GM19468 (cell line): ENCODE data around the gene RNF213.

Experiments
- ATAC-seq: cut with Tn5 transposase; IDR thresholded peaks from one replicate; pipeline ENCODE4 v1.9.1; 2021; ENCODE audit warnings: mild to moderate bottlenecking, moderate library complexity, moderate number of reproducible peaks; ENCODE audit not compliant: unreplicated experiment; ENCODE audit errors: extremely low read depth

RNF213 gene

DNA sequence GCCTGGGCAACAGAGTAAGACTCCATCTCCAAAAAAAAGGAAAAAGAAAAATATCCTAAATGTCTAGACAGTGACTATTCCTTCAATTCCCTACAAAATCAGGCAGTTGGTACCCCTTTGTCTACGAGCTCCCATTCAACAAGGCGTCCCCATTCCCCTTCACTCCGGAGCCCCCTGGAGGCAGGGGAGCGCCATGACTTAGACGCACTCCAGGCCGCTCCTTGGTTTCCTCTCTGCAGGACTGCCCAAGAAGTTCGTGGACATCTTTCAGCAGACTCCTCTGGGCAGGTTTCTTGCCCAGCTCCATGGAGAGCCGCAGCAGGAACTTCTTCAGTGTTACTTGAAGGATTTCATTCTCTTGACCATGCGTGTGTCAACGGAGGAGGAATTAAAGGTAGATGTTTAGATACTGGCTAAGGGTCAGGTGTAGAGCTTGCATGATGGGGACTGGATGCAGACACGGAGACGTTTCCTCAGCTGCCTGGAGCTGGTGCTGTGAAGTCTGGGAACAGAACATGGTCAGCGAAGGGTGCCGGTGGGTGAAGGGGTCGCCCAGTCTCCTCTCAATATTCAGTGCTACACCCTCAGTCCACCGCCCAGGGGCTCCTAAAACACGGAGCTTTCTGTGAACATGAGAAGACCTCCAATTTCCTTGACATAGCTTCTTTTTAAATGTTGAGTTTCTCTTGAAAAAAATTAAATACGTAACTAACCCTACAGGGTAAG is 101.0 kb downstream of the RNF213 start:
- no peak for ATAC-seq

- ATAC-seq = no peak
Observed at GRCh38 chr17:80362428-80363119, 101.9 kb downstream of the RNF213 start.

DNA sequence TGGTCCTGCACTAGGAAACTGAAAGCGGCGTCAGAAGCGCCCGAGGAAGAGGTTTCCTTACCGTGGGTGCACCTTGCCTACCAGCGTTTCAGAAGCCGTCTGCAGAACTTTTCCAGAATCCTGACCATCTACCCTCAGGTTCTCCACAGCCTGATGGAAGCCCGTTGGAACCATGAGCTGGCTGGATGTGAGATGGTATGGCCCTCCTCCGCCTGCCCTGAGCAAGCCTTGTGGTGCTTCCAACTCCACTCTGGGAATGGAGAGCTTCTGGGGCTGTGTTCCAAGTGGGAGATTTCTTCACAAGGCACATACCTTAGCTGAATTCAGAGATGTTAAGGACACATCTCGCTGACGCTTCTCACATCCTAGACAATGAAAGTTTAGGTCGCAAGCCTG is 102.5 kb downstream of the RNF213 start:
- no peak for ATAC-seq

DNA sequence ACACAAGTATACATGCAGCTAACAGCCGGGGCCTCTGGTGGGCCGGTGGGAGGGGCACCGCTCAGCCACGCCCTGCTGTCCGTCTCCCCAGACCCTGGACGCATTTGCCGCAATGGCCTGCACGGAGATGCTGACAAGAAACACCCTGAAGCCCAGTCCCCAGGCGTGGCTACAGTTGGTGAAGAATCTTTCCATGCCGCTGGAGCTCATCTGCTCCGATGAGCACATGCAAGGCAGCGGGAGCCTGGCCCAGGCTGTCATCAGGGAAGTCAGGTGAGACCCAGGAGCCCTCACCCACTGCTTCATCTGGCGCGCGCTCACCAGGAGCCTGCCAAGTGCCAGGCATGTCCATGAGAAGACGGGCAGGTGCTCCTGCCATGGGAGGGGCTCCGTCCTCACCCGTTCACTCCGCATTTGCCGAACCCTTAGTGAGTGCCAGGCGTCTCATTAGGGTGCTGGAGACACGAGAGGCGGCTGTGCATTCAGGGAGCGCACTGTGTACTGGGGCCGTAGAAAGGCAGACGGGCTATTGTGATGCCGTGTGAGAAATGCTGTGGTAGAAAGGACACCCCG is 103.0 kb downstream of the RNF213 start:
- ATAC-seq = no peak

- ATAC-seq = no peak
Observed at GRCh38 chr17:80364091-80364691, 103.5 kb downstream of the RNF213 start.

- ATAC-seq = no peak
Observed at GRCh38 chr17:80365001-80365965, 104.6 kb downstream of the RNF213 start.

DNA sequence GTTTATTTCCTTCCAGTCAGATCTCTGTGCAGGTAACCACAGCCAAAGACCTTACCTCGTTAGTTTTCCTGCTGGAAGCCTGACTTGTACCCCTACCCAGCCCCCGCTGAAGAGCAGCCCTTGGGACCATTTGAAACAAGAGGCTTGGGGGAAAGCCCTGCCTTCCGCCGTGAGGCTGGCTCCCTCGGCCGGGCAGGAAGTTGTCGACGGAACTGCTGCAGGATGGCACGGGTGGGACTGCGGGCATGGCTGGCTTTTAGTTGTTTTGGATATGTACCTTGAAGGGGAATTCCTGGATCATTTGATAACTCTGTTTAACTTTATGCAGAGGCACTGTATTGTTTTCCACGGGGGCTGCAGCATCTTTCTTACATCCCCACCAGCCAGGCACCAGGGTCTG is 105.3 kb downstream of the RNF213 start:
- no peak for ATAC-seq

- ATAC-seq = no peak
Observed at GRCh38 chr17:80367503-80367902, 106.9 kb downstream of the RNF213 start.

GRCh38 chr17:80371196-80371595 is 110.5 kb downstream of the RNF213 start:
- ATAC-seq = no peak

DNA sequence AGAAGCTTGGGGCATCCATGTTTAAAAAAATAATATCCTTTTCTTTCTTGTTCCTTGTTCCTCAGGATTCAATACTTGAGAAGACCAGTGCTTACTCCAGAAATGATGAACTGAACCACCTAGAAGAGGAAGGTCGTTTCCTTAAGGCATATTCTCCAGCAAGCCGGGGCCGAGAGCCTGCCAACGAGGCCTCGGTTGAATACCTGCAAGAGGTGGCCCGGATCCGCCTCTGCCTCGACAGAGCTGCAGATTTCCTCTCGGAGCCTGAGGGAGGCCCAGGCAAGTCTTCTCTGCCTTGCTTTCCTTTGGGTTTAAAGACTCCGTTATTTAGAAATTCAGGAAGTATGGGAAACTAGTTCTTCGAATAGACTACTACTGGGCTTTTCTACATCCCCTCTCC is 111.8 kb downstream of the RNF213 start:
- no peak for ATAC-seq

DNA sequence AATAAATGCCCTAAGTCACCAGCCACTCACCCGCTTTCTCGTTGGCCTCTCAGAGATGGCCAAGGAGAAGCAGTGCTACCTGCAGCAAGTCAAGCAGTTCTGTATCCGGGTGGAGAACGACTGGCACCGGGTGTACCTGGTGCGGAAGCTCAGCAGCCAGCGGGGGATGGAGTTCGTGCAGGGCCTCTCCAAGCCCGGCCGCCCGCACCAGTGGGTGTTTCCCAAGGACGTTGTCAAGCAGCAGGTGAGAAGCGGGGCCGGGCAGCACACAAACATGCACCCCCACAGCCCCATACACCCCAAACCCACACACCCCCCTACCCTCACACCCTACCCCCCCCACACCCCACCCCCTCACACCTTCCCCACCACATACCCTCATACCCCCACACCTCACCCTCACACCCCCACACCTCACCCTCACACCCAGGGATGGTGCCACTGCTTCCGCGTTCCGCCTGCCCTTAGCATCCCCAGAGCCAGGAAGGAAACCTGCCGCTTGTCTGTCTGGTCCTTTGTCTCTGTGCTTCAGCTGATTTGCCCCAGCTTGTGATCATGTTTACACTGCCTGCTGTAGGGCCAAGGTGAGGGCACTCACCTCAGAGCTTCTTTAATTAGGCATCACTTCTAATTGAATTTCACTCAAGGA is 112.4 kb downstream of the RNF213 start:
- no peak for ATAC-seq

DNA sequence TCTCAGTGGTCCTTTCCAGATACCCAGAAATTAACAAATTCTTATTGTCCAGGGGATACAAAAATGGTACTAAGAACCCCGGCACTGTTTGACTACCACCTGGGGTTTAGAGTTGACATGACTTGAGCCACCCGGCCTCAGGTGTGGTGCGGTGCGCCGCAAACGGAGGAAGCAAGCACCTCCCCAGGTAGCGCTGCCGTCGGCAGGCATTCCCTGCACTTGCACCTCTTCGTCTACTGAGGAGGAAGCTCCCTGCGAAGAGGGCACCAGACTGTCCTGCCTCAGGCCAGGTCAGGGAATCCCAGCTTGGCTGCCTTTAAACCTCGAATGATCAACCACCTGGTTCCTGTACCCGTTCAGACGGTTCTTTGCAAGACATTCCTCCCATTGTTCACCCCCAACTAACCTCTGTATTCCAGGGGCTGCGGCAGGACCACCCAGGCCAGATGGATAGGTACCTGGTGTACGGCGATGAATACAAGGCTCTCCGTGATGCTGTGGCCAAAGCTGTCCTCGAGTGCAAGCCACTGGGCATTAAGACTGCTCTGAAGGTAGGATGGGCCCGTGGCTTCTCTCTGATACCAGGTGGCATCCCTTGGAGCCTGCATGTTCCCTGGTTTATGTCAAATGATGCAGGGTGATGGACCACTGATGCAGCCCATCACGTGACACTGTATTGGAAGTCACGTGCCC is 113.5 kb downstream of the RNF213 start:
- ATAC-seq = no peak

DNA sequence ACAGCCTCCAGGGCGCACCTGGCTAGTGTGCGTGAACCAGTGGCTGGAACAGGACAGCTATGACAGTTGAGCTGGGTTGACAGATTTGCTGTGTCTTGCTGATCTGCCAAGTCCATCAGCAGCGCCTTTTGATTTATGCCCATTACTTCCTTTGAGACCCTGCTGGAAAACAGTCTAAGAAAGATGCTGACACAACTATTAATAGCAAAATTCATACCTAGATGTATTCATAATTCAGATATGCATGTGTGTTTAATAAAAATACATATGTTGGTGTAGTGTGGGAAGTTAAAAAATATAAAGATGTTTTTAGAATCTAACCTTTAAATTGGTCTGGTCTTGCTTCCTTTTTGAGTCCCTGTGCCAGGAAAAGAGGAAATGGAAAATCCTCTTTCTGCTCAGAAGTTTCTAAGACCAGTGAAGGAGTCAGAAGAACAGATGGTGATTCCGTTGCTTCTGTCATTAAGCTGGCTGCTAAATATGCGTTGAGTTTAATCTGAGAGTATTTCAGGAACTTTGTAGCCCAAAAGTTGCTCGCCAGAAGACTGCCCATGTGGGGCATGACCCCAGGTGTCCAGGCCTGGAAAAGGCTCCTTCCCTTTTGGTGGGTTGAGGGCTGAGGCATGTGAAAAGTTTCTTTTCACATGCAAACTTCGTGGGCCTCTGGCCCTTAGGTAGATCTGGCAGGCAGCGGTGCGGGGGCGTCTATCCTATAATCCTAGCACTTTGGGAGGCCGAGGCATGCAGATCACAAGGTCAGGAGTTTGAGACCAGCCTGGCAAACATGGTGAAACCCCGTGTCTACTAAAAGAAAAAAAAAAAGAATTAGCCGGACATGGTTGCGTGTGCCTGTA is 114.3 kb downstream of the RNF213 start:
- ATAC-seq = no peak

DNA sequence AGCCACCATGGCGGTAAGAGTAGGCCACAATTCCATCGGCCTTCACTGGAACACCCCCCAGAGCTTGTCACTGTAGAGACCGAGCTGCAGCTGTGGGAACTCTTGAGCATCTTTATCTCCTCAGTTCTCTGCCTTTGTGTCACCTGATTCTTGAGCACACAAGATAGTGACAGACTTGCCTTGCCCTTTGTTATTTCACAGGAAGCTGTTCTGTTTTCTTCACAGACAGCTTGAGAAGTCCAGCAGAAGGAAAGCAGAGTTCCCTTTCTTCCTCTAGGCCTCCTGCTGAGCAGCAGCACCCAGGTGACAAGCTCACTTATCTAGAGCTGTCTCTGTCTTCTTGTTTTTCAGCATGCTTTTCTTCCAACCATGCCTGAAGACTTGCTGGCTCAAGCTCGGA is 115.9 kb downstream of the RNF213 start:
- ATAC-seq = no peak

- ATAC-seq = no peak
Observed at GRCh38 chr17:80377798-80378197, 117.1 kb downstream of the RNF213 start.

GRCh38 chr17:80379348-80379747 is 118.7 kb downstream of the RNF213 start:
- ATAC-seq = no peak

GRCh38 chr17:80380068-80380467 is 119.4 kb downstream of the RNF213 start:
- no peak for ATAC-seq

GRCh38 chr17:80380555-80381002 is 119.9 kb downstream of the RNF213 start:
- no peak for ATAC-seq
